A673 (cell line): ENCODE measurements around the gene RACGAP1.

Experiments used
- CTCF ChIP-seq: fragments of 300-800, 200-600 bp; sonication (generic); conservative IDR thresholded peaks from 2 replicates; pipeline ENCODE4 v1.5.1; 2017; ENCODE audit warnings: low read depth, mild to moderate bottlenecking, antibody characterized with exemption, low read length, moderate library complexity, mixed read lengths
- EZH2 ChIP-seq: fragments of 200-600 bp; sonication (generic); IDR thresholded peaks from 2 replicates; pipeline ENCODE4 v1.6.1; 2017; ENCODE audit warnings: borderline replicate concordance, low read depth, mild to moderate bottlenecking, mixed read lengths, antibody characterized with exemption, low read length; ENCODE audit not compliant: poor library complexity, severe bottlenecking

- TF ChIP-seq CTCF (no peak), EZH2 (no peak)
Measured at GRCh38 chr12:49942512-49942893, 82.8 kb downstream of the RACGAP1 start.
